ENCODE results near the gene CLIC3.

DNA sequence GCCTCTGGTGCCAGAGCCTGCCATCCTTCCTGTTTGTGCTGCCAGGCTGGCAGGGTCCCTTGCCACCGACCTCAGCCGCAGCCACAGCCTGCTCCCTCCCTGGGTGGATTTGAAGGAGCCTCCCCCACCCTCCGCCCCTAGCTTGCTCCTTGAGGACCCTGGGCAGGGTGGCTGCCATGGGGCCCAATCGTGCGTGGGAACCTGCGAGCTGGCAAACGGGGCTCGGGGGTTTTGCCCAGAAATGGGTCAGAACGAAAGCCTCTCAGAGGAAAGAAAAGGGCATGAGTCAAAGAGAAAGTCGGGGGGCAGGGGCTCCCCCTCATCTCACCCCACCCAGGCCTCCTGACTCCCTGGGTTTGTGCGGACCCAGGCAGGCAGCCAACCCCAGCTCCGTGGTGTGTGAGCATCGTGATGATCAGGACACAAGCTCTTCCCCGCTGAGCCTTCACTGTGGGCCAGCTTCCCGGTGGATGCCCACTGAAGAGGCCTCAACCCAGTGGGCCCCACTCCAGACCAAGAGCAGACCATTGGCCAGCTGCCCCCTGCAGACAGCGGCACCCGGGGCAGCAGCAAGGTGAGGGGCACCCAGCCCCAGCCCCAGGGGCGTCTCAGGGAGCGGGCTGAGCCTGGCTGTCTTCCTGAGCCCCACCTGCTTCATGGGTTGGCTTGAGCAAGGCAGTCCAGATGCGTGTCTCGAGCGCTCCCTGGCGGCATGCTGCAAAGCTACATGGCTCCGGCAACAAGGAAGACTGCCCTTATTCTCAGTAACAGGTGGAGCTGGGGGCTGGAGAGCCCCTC lies 38.5 kb upstream of the CLIC3 start:
- TF ChIP-seq POLR2A (IDR thresholded peaks at IDR 0.05; ENCODE audit: low read depth, low read length) (no peak), POLR2AphosphoS5 (IDR thresholded peaks at IDR 0.05; ENCODE audit: low read depth, low read length) (no peak)
